ENCODE data around the gene ANXA10.

ANXA10 gene

DNA sequence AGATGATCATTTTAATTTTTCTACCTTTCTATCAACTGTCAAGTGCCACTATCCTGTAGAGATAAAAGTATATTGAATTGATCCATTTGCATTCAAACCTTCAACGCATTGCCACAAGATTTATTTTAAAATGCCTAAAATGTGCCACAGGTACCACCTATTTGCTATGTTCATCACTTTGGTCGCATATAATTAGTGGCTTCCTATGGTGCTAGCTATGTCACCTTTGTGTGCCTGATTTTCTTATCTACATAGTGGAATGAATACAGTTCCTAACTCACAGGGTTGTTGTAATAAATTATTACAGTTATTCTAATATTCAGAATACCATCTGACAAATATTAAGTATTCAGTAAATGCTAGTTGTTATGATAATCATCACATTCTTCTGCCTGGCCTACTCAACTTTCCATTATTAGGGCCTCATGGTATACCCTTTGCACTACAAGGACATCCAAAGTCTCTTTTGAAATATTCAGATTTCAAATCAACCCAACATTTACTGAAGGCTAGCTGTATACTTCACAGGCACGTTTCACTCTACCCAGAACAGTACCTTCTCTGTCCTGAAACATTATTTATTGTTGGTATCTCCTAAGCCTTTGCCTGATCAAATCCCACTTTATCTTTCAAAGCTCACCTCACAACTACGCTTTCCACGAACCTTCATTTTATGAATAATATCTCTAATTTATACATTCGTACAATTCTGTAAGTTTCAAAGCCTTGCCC lies 62.4 kb downstream of the ANXA10 start:
- DNase-seq (ENCODE audit: low read depth) = no peak

DNA sequence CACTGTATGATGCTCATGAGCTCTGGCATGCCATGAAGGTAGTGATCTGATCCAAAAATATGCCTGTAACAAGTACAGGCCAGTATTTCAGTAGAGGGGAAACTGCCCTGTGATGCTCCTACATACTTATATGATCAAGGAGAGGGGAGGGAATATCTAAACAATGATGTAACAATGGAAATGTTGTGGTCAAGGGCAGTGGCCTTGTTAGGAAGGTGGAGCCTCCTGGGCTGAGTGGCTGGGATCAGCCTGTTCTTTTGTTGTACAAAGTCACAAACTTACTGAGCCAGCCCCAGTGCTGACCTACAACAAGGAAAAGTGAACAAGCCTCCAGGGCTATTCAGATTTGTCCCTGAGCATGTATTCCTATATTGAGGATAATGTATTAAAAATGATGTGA lies 70.3 kb downstream of the ANXA10 start:
- peak; percentile 19 for DNase-seq (ENCODE audit: low read depth)

DNA sequence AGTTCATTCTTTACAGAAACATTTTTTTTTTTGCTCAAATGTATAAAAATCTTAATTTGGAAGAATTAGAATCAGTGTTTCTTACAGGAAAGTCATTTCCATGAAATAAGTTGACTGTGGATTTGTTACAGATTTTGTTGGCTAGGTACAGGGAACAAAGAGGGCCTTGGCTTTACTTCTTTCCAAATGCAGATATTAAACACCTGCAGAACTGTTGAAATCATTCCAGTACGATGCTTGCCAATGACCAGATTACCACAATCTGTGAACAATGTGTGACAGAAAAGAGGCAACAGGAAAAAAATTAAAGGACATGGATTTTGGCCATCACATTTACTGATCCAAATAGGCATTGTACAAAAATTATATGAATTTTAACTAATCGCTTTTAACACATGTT lies 70.8 kb downstream of the ANXA10 start:
- DNase-seq (ENCODE audit: low read depth) = no peak

DNA sequence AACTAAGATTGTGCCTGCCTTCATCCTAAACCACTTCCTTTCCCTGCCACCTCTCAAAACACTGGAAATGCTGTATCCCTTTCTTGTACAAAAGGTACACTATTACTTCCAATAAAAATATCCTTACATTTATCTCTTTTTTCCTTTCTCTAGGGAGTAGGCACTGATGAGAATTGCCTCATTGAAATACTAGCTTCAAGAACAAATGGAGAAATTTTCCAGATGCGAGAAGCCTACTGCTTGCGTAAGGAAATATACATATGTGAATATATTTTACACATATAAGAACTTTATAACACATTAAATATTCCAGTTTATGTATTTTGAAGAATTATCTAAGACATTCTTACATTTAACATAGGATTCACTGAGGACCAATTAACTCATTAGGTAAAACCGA lies 71.7 kb downstream of the ANXA10 start:
- no peak for DNase-seq (ENCODE audit: low read depth)

DNA sequence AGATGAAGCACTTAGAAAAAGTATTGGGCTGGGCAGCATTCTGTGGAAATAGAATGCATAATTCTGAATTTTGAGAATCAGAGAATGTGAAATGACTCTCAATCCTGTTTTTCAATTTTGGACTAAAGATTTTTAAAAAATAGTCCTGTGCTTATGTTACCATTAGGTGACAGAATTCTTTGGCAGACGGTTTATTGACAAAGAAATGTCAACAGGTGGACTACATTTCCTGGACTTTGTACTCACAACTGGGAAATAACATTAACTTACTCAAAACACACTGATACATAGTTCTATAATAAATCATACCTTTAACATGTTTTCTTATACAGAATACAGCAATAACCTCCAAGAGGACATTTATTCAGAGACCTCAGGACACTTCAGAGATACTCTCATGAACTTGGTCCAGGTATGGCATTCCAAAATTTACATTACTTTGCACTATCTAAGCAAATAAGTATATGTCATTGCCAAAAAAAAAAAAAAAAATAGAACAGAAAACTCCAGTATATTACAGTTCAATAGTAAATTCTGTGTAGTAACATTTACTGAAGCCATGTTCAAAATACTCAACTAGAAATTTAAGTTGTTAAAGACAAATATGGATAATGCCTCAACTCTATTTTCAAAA lies 72.7 kb downstream of the ANXA10 start:
- DNase-seq (ENCODE audit: low read depth) = no peak

DNA sequence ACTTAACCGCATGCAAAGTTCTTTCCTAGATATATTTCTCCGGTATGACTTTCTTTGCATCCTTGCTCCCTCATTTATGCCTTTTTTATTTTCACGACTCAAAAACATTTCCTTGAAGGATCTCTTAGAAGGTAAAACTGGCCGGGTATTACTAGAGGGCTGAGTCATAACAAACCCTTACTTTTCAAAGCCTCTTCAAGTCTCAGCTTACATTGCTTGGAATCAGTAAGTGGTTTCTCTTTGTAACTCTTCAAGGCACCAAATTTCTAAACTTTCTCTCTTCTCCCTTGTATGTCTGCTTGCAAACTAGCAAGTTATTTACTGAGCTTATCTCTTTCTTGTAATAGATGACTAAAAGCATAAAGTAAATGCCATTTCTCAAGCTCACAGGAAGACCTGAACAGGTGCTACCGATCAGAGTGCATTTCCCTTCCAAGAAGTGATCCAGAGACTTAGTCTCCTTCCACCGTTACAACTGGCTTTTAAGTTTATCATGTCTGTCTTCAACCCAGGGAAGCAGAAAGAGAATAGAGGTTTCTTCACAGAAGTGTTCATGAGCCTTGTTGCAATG lies 75.5 kb downstream of the ANXA10 start:
- no peak for DNase-seq (ENCODE audit: low read depth)

DNA sequence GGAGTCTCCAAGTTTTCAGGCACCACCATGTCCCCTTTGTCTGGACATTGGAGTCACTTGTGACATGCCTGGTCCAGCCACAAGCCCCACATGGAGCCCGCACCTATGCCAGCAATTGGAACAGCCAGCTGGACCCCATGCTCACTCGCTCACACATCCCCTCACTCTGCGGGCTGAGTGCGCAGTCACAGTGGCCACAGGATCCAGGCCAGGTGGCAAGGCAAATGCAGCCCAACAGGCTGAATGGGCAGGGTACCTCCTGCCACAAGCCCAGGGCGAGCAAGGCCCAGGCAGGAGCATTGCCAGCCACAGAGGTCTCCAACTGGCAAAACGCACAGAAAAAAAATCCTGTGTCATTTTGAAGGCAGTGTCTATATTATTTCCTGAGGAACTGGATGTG lies 82.0 kb downstream of the ANXA10 start:
- DNase-seq (ENCODE audit: low read depth) = no peak

DNA sequence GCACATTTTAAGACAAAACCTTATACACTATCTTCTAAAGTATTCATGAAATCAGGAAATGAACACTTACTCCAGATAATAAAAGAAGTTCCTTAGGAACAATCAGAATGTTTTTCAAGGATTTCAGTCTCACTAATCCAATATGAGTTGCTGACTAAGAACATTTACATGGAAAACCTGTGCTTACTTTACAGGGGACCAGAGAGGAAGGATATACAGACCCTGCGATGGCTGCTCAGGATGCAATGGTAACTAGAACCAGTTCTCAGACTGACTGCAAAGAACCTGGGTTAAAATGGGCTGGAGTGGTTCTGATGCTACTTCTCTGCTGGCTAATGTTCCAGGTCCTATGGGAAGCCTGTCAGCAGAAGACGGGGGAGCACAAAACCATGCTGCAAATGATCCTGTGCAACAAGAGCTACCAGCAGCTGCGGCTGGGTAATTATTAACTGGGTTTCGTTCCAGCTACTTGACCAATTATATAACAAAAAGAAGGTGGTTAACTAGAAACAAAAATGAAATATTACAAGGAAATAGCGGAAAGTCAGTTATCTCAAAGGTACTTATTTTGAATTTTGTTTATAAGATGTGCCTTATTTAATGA lies 85.3 kb downstream of the ANXA10 start:
- no peak for DNase-seq (ENCODE audit: low read depth)

DNA sequence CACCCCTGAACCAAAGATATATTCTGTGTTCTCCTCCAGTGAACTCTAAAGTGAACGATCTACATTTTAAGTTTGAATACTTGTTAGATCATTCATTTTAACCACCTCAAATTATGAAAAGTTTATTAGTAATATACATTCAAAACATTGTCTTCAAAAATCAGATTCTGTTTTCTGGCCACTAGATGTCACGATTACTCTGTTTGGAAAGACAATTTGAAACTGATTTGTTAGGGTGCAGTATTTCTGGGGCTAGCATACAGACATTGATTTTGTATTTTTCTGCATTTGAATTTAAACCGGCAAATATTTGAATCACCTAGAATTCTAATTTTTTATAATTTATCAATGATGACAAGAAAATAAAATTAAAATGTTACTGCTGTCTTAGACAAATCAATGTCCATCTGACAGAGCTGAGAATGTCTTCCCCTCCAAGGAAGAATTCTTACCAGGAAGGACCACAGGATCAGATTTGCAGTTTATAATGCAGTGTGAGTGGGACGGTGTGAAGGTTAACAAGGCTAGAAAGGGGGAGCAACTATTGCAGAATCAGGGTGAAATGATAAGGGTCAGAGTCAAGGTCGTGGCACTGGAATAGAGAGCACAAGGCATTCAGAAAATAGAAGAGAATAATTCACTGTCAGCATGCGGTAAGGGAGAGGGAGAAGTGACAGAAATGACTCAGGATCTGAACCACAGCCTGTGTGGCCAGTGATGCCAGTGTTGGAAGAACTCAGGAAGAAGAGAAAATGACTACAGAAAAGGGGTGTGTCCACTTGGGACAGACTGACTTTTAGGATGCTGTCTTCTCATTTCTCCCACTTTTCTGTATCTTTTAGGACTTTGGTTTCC lies 91.6 kb downstream of the ANXA10 start:
- DNase-seq (ENCODE audit: low read depth) = peak; percentile 47

DNA sequence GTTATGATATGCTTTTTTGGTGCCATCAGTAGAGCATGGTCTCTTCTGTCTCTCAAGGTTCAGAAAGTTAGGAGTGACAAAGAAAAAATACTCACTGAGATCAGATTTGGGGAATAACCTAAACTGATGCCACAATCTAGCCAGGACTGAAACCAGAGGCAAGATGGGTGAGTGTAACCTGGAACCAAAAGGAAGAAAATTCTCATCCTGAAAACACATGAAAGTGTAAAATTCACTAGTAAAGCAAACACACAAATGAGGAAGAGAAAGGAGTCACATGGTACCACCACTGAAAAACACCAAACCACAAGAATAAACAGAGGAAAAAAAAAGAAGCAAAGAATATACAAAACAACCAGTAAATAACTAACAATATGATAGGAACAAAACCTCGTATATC lies 96.4 kb downstream of the ANXA10 start:
- DNase-seq (ENCODE audit: low read depth) = no peak

DNA sequence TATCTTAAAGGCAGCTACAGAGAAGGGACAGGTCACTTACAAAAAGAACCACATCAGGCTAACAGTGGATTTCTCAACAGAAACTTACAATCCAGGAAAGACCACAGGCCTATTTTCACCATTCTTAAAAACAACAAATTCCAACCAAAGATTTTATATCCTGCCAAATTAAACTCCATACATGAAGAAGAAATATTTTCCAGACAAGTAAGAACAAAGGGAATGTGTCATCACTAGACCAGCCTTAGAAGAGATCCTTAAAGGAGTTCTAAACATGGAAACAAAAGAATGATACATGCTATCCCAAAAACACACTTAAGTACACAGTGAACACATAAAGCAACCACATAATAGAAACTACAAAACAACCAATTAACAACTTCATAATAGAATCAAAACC lies 105.6 kb downstream of the ANXA10 start:
- peak; percentile 56 for DNase-seq (ENCODE audit: low read depth)

DNA sequence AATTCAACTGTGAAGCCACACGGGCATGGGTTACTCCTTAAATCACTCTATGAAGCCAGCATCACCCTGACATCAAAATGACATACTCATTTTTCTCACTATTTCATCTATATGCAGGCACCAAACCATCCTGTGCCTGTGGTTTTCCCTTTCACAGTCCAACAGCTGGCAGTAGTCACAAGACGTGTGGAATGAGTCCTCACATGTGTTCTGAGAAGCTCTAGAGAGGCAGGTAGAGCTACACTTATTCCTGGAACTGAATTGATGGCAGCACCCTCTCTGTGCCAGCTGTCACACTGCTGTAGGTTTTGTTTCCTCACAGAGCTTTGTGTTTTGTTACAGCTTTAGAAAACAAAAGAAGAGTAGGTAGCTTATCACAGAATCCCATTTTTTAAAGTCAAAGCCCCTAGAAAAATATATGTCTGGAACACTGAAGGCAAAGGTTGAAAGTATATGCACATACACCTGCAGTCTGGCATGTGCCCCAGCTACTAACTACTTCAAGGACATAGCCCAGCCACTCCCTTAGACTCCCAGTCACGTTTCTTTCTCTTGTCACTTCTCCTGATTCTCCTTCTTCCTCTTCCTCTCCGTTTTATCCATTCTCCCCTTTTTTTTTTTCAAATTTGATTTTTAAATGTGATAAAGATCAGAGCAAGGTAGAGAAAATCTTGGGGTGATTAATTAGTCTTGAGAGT lies 107.1 kb downstream of the ANXA10 start:
- DNase-seq (ENCODE audit: low read depth) = no peak

DNA sequence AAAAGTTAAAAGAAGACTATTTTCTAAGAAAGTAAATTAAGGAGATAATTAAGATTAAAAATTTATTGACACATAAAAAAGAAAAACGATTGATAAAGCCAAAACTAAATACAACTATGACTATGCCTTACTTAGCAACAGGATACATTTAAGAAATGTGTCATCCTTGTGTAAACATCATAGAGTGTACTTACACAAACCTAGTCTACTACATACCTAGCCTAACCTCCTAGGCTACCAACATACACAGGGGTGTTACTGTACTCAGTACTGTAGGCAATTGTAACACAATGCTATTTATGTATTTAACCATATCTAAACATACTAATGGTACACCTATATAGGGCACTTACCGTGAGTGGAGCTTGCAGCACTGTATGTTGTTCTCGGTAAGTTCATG lies 108.3 kb downstream of the ANXA10 start:
- DNase-seq (ENCODE audit: low read depth) = peak; percentile 16

DNA sequence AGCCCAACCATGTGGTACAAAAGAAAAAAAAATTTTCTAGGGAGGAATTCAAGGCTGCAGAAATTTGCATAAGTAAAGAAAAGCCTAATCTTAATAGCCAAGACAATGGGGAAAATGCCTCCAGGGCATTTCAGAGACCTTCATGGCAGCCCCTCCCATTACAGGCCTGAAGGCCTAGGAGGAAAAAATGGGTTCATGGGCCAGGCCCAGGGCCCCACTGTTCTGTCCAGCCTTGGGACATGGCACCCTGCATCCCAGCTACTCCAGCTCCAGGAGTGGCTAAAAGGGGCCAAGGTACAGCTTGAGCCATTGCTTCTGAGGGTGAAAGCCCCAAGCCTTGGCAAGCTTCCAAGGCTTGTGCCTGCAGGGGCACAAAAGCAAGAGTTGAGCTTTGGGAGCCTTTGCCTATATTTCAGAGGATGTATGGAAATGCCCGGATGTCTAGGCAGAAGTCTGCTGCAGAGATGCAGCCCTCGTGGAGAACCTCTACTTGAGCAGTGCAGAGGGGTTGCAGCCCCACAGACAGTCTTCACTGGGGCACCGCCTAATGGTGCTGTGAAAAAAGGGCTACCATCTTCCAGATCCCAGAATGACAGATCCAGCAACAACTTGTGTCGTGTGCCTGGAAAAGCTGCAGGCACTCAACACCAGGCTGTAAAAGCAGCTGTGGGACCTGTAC lies 111.0 kb downstream of the ANXA10 start:
- DNase-seq (ENCODE audit: low read depth) = no peak

DNA sequence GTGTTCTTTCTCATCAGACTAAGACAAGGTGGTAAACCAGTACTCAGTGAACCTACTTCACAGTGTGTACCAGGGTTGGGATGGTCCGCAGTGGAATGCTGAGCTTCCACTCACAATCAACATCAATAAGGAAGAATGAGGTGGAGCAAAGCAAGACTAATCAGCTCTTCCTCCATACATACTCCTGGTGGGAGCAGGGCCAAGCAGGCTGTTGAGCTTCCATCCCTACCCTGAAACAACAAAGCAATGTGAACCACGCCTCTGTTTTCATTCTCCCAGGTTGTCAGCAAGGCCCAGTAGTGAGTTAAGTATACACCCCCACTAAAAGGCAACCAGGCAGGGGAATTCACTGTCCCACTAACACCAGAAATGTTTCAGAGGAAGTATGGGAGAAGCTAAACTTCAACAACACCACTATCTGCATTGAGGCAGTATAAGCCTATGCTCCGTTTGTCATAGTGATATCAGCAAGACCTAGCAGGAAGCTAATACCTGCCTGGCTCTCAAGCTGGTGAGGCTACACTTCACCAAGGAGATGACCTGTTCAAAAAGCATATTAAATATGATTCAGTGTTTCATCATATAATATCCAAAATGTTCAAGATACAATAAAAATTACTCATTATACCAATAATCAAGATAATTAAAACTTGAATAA lies 116.7 kb downstream of the ANXA10 start:
- DNase-seq (ENCODE audit: low read depth) = no peak

DNA sequence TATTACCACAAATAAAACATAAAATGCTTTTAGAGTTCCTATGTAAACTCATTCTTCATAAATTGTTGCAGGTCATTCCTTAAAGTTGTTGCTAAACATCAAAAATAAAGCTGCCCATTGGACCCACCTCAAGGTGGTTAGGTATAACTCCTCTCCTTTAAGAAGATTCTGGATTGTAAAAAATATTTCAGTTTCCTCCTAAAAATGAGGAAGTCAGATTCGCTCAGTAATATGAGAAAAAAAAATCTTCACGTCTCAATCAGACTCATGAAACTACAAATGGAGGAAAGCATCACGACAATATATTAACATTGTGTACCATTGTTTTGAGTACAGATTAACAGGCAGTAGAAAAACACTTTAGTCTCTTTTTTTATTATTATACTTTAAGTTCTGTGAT lies 120.3 kb downstream of the ANXA10 start:
- no peak for DNase-seq (ENCODE audit: low read depth)

DNA sequence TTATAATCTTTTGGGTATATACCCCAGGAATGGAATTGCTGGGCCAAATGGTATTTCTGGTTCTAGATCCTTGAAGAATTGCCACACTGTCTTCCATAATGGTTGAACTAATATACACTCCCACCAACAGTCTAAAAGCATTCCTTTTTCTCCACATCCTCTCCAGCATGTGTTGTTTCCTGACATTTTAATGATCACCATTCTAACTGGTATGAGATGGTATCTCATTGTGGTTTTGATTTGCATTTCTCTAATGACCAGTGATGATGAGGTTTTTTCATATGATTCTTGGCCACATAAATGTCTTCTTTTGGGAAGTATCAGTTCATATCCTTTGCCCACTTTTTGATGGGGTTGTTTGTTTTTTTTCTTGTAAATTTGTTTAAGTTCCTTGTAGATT lies 121.2 kb downstream of the ANXA10 start:
- peak; percentile 86 for DNase-seq (ENCODE audit: low read depth)

DNA sequence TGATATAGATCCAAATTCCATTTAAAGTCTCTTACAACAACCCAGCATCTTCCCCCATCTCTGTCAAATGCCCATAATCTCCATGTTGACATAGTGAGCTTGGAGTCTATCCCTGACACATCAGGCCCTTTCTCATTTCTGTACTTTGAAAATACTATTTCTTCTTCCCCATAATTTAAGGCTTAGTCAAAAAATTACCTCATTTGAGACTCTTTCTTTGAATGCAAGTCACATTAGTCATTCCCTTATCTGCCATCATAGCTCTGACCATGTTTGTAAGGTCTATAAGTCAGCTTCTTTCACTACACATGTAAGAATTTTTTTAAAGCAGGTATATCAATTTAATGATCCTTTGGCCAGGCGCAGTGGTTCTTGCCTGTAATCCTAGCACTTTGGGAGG lies 126.3 kb downstream of the ANXA10 start:
- peak; percentile 84 for DNase-seq (ENCODE audit: low read depth)

DNA sequence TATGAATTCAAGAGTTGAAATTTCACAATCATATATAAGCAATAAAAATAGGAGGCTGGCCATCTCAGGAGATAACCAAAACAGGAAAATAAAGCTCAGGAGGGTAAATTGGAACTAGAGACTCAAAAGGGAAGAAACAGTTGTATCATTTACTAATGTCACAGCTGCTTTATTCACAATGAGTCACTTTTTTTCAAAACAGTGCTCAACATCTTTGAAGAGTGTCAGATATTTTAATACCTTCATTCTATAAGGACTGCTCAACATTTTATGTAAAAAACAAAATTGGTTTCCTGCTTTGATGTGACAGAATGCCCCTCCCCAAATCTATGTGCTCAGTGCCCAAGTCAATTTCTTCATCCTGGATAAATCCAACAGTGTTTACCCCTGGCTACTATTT lies 128.6 kb downstream of the ANXA10 start:
- DNase-seq (ENCODE audit: low read depth) = peak; percentile 18

DNA sequence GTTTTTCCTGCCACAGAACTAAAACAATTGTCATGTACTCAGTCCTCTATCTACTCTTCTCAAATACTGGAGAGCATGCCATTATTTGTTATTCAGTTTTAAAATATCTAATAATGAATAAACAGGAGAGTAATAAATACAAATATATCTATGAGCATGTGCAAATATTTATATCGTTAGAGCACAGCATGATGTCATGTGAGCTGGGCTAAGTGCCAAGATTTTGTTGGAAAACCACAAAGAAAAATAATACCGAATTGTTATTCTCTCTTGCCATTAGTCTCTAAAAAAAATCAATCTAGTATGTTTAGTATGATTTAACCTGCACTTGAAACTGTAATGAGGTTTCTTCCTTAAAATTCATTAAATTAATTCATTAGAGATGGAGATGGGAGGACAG lies 129.0 kb downstream of the ANXA10 start:
- peak; percentile 76 for DNase-seq (ENCODE audit: low read depth)

Measured in EH (cell line).